Measurements from ENCODE around the gene POLR2E. TPM values are rescaled to one million over a fixed set of nuclear protein-coding genes. Genes with fewer than 3 reads are reported as not detected.

The POLR2E gene
- polyA plus RNA-seq, 1 of the 3 experiments (the other 2 are of a cell fraction), result 283 TPM

Other genes starting within 250 kb of the POLR2E start
- not detected in 2 replicates for gene ELANE, start 243.1 kb downstream of the POLR2E start, polyA plus RNA-seq (2012; rRNA removed)
- gene CFD, start 235.7 kb downstream of the POLR2E start, polyA plus RNA-seq (2012; rRNA removed), result 2.5 and 3.2 TPM in 2 replicates
- 30.0 and 40.6 TPM in 2 replicates for gene MED16, start 202.2 kb downstream of the POLR2E start, polyA plus RNA-seq (2012; rRNA removed)
- not detected in 2 replicates for gene RNU6-9, start 201.9 kb downstream of the POLR2E start, polyA plus RNA-seq (2012; rRNA removed)
- 39.2 and 41.4 TPM in 2 replicates for gene R3HDM4, start 182.2 kb downstream of the POLR2E start, polyA plus RNA-seq (2012; rRNA removed)
- not detected in 2 replicates for gene KISS1R, start 178.0 kb downstream of the POLR2E start, polyA plus RNA-seq (2012; rRNA removed)
- gene ARID3A, start 169.3 kb downstream of the POLR2E start, polyA plus RNA-seq (2012; rRNA removed), result 4.4 and 8.6 TPM in 2 replicates
- gene WDR18, start 111.0 kb downstream of the POLR2E start, polyA plus RNA-seq (2012; rRNA removed), result 47.9 and 51.5 TPM in 2 replicates
- 1.5 and 1.8 TPM in 2 replicates for gene GRIN3B, start 95.0 kb downstream of the POLR2E start, polyA plus RNA-seq (2012; rRNA removed)
- 138 and 145 TPM in 2 replicates for gene TMEM259, start 74.3 kb downstream of the POLR2E start, polyA plus RNA-seq (2012; rRNA removed)
- gene RNU6-2, start 73.9 kb downstream of the POLR2E start, polyA plus RNA-seq (2012; rRNA removed), result not detected in 2 replicates
- 152 and 279 TPM in 2 replicates for gene CNN2, start 68.8 kb downstream of the POLR2E start, polyA plus RNA-seq (2012; rRNA removed)
- gene ABCA7, start 55.3 kb downstream of the POLR2E start, polyA plus RNA-seq (2012; rRNA removed), result 7.8 and 8.3 TPM in 2 replicates
- 2.8 and 4.2 TPM in 2 replicates for gene ARHGAP45, start 28.2 kb downstream of the POLR2E start, polyA plus RNA-seq (2012; rRNA removed)
- gene GPX4, start 8.6 kb upstream of the POLR2E start, polyA plus RNA-seq (2012; rRNA removed), result 566 and 925 TPM in 2 replicates
- gene SBNO2, start 78.9 kb upstream of the POLR2E start, polyA plus RNA-seq (2012; rRNA removed), result 15.7 and 18.3 TPM in 2 replicates
- 53.5 and 55.5 TPM in 2 replicates for gene STK11, start 110.4 kb upstream of the POLR2E start, polyA plus RNA-seq (2012; rRNA removed)
- gene CBARP, start 142.6 kb upstream of the POLR2E start, polyA plus RNA-seq (2012; rRNA removed), result 4.8 and 5.1 TPM in 2 replicates
- 133 and 226 TPM in 2 replicates for gene ATP5F1D, start 146.4 kb upstream of the POLR2E start, polyA plus RNA-seq (2012; rRNA removed)
- gene MIDN, start 153.2 kb upstream of the POLR2E start, polyA plus RNA-seq (2012; rRNA removed), result 8.2 and 13.9 TPM in 2 replicates
- gene CIRBP, start 174.0 kb upstream of the POLR2E start, polyA plus RNA-seq (2012; rRNA removed), result 762 and 857 TPM in 2 replicates
- gene FAM174C, start 180.2 kb upstream of the POLR2E start, polyA plus RNA-seq (2012; rRNA removed), result 53.5 and 78.0 TPM in 2 replicates
- gene EFNA2, start 190.5 kb upstream of the POLR2E start, polyA plus RNA-seq (2012; rRNA removed), result 0.67 and 1.1 TPM in 2 replicates